Transverse colon (tissue), 4 donors: Measurements from ENCODE around the gene TBX6. TPM values are rescaled to one million over a fixed set of nuclear protein-coding genes. Genes with fewer than 3 reads are reported as not detected.

Experiments used
- DNase-seq: peaks from one replicate; pipeline ENCODE4 v3.0.0-alpha.2; 2019
- H3K27ac ChIP-seq, 4 donors: fragments of 200-600 bp; sonication (generic); 2 replicates each; pipeline ENCODE4 v1.5.1; 2016 to 2018; ENCODE audit warnings: inconsistent platforms in 4 of 4
- H3K27me3 ChIP-seq: fragments of 200-600 bp; sonication (generic); 2 replicates; pipeline ENCODE4 v1.5.1; 2017; ENCODE audit warnings: inconsistent platforms
- H3K36me3 ChIP-seq, 4 donors: fragments of 200-600 bp; sonication (generic); 2 replicates each; pipeline ENCODE4 v1.5.1; 2017 to 2019; ENCODE audit warnings: inconsistent platforms in 4 of 4
- H3K4me1 ChIP-seq, 4 donors: fragments of 200-600 bp; sonication (generic); 2 replicates each; pipeline ENCODE4 v1.5.1; 2017 to 2020; ENCODE audit warnings: inconsistent platforms in 4 of 4
- H3K4me3 ChIP-seq, 4 donors: fragments of 200-600 bp; sonication (generic); 1 replicate in 1 of 4; 2 replicates in 3 of 4; pipeline versions ENCODE4 v1.5.1 to v1.6.1; 2017 to 2019; ENCODE audit warnings: inconsistent platforms in 4 of 4
- H3K9me3 ChIP-seq, 2 donors: fragments of 200-600 bp; sonication (generic); 2 replicates each; pipeline ENCODE4 v1.5.1; 2017 to 2019; ENCODE audit warnings: inconsistent platforms in 2 of 2
- CTCF ChIP-seq, 5 experiments: fragments of 200-600 bp in 3 of 5; fragments of 450-650 bp in 2 of 5; sonication (generic) in 3 of 5; IDR thresholded peaks; 1 replicate in 2 of 5; 2 replicates in 3 of 5; pipeline ENCODE4 v1.5.1; 2016 to 2017; ENCODE audit warnings: antibody characterized with exemption in 5 of 5, inconsistent platforms in 3 of 5, mild to moderate bottlenecking in 2 of 5, moderate library complexity in 1 of 5
- EP300 ChIP-seq: sonication (generic); formaldehyde crosslinking; IDR thresholded peaks from one replicate; pipeline ENCODE4 v1.6.1; 2017; ENCODE audit warnings: antibody characterized with exemption, low read depth
- POLR2A ChIP-seq: fragments of 450-650 bp; IDR thresholded peaks from one replicate; pipeline ENCODE4 v1.6.1; 2016; ENCODE audit warnings: antibody characterized with exemption, mild to moderate bottlenecking, moderate library complexity
- POLR2AphosphoS5 ChIP-seq, 3 donors: sonication (generic); formaldehyde crosslinking; IDR thresholded peaks; one replicate each; pipeline ENCODE4 v1.6.1; 2016; ENCODE audit warnings: antibody characterized with exemption in 3 of 3
- WGBS, 2 donors: methylation state at CpG; one replicate each; pipeline ENCODE4 v1.1.5; 2018; ENCODE audit warnings: low coverage in 1 of 2; 5-methylcytosine and 5-hydroxymethylcytosine counted together
- in situ Hi-C, 4 donors: fragments of 200-750 bp; cut with MboI; loops; one replicate each; pipeline versions ENCODE4 v1.15.0 to v1.15.1; 2017; ENCODE audit warnings: low sequenced_read_pairs in 3 of 4, low pct_ligation_motif_present in 1 of 4, low pct_unique_long_range_greater_than_20kb in 1 of 4
- intact Hi-C: fragments of 100-400 bp; cut with DNase I; formaldehyde crosslinking; loops from one replicate; pipeline ENCODE4 v1.15.1; 2023; ENCODE audit warnings: low total_unique reads
- total RNA-seq, 4 donors: library from RNA; depleted of rRNA; stranded (reverse); fragments of >200 nt; gene quantifications; one replicate each; pipeline ENCODE4 v1.1.0, GENCODE V29; 2016

Gene TBX6
- total RNA-seq, 4 donors from 2014 or later, result 0.82 to 2.2 TPM; not detected in 2

- H3K9me3 ChIP-seq, result no peaks in the 10 kb centered on the region
- intact Hi-C loops, result no loop called here
- no peak overlapping the region for H3K4me3 ChIP-seq
- WGBS, 2 donors, result 74% methylated on average over 6 of the region's 6 CpGs; no CpG with 5 or more reads in 1 of the 2 donors
- TF ChIP-seq POLR2A (no peak), CTCF (IDR thresholded peaks at IDR 0.05) (no peak), EP300 (no peak), POLR2AphosphoS5 (IDR thresholded peaks at IDR 0.05) (no peak)
- H3K4me1 ChIP-seq, result peaks cover 15 to 33% (median 24%) of the 10 kb centered on the region in 4 donors
- no peaks in the 10 kb centered on the region for H3K27me3 ChIP-seq
- H3K36me3 ChIP-seq, result peaks cover 0 to 15% (median 6%) of the 10 kb centered on the region in 4 donors
- in situ Hi-C loops, result loop anchor here in 2 of 4 donors (25.0 kb wide), 2 partner anchors 335 to 560 kb away; partner anchors contain the start of gene ZNF771 (in 2 of the 2)
- no peak overlapping the region for H3K27ac ChIP-seq
- DNase-seq, result no peak
Measured at GRCh38 chr16:30077656-30078055, 14.1 kb downstream of the TBX6 start.

- no peaks in the 10 kb centered on the region for H3K9me3 ChIP-seq
- WGBS, 2 donors, result 0 to 1% methylated on average over 4 to 30 of the region's 33 CpGs
- H3K36me3 ChIP-seq, result peaks cover 0 to 13% (median 4%) of the 10 kb centered on the region in 4 donors
- H3K27me3 ChIP-seq, result no peaks in the 10 kb centered on the region
- intact Hi-C loops, result no loop called here
- in situ Hi-C loops, result loop anchor here in 2 of 4 donors (25.0 kb wide), 2 partner anchors 336 to 561 kb away; partner anchors contain the start of gene ZNF771 (in 2 of the 2)
- peaks cover 15 to 33% (median 24%) of the 10 kb centered on the region in 4 donors for H3K4me1 ChIP-seq
- TF ChIP-seq POLR2A (no peak), POLR2AphosphoS5 (IDR thresholded peaks at IDR 0.05) (no peak), EP300 (no peak), CTCF (IDR thresholded peaks at IDR 0.05) (no peak)
- peak overlapping the region; percentile 87 to 98 (median 92) for H3K4me3 ChIP-seq
- DNase-seq, result peak; percentile 22
- peak overlapping the region; percentile 91 to 95 (median 92) for H3K27ac ChIP-seq
Measured at GRCh38 chr16:30076276-30076791, 15.4 kb downstream of the TBX6 start.

- TF ChIP-seq CTCF (IDR thresholded peaks at IDR 0.05) (peak in 2 of 5 experiments; percentile 6 to 17), POLR2AphosphoS5 (IDR thresholded peaks at IDR 0.05) (peak; percentile 87 to 98 (median 96)), POLR2A (peak; percentile 95), EP300 (no peak)
- Histone ChIP-seq H3K36me3 (peaks cover 0 to 20% (median 5%) of the 10 kb centered on the region in 4 donors), H3K27me3 (no peaks in the 10 kb centered on the region), H3K4me1 (peaks cover 15 to 35% (median 24%) of the 10 kb centered on the region in 4 donors), H3K27ac (peak within 1 kb of the TSS; percentile 91 to 95 (median 92)), H3K4me3 (peak within 1 kb of the TSS; percentile 87 to 98 (median 92)), H3K9me3 (no peaks in the 10 kb centered on the region)
- peak; percentile 95 for DNase-seq
- in situ Hi-C loops (loop anchor here in 2 of 4 donors (25.0 kb wide), 2 partner anchors 337 to 562 kb away; partner anchors contain the start of gene ZNF771 (in 2 of the 2)), intact Hi-C loops (no loop called here)
- 0 to 1% methylated on average over 4 to 49 of the region's 67 CpGs for WGBS, 2 donors
Measured at GRCh38 chr16:30075503-30076275, 16.0 kb downstream of the TBX6 start, which contains the start of gene PPP4C. Gene PPP4C, plus strand, starts transcription at chr16:30075994. Its CDS starts 384 bp downstream, at chr16:30076378.

- peaks cover 3 to 50% (median 23%) of the 10 kb centered on the region in 4 donors for H3K36me3 ChIP-seq
- TF ChIP-seq POLR2AphosphoS5 (IDR thresholded peaks at IDR 0.05) (no peak), POLR2A (no peak), EP300 (no peak), CTCF (IDR thresholded peaks at IDR 0.05) (no peak)
- intact Hi-C loops (no loop called here), in situ Hi-C loops (no loop called here)
- H3K9me3 ChIP-seq, result no peaks in the 10 kb centered on the region
- no peaks in the 10 kb centered on the region for H3K27me3 ChIP-seq
- DNase-seq, result no peak
- H3K4me1 ChIP-seq, result peaks cover 36 to 52% (median 42%) of the 10 kb centered on the region in 4 donors
- peak overlapping the region in 2 of 4 donors; percentile 98 to 99 for H3K27ac ChIP-seq
- no peak overlapping the region for H3K4me3 ChIP-seq
Measured at GRCh38 chr16:30070490-30070889, 21.2 kb downstream of the TBX6 start.
